A673 (cell line): ENCODE results near the gene IL12RB2. TPM values are rescaled to one million over a fixed set of nuclear protein-coding genes. Genes with fewer than 3 reads are reported as not detected.

Experiments
- BruUV-seq: library from RNA; stranded (reverse); fragments of 400-500 nt; replicated peaks from 2 replicates; lab custom pipeline; 2021; lab: Mats Ljungman, UMichigan
- CTCF ChIA-PET: fragments of 300-600 bp; sonication (Branson Sonifier 250); formaldehyde crosslinking; loops from one replicate; lab custom pipeline; 2022; ENCODE audit warnings: antibody characterized with exemption; lab: Charles Lee
- POLR2A ChIA-PET: fragments of 300-600 bp; sonication (Branson Sonifier 250); formaldehyde crosslinking; loops from one replicate; lab custom pipeline; 2022; ENCODE audit warnings: antibody characterized with exemption; ENCODE audit not compliant: low non-redundant PET; lab: Charles Lee
- DNase-seq: peaks from one replicate; pipeline ENCODE4 v3.0.0-alpha.2; 2015; ENCODE audit warnings: low spot score
- H3K27ac ChIP-seq: fragments of 200-600 bp; sonication (generic); 2 replicates; pipeline ENCODE4 v1.5.1; 2016; ENCODE audit warnings: mixed run types, low read depth, mild to moderate bottlenecking, mixed read lengths, antibody characterized with exemption, low read length; ENCODE audit not compliant: poor library complexity, severe bottlenecking
- H3K27me3 ChIP-seq: fragments of 200-600 bp; sonication (generic); replicated peaks from 2 replicates; pipeline ENCODE4 v1.6.1; 2017; ENCODE audit warnings: mixed run types, low read depth, mild to moderate bottlenecking, mixed read lengths, antibody characterized with exemption, low read length; ENCODE audit not compliant: insufficient read depth, poor library complexity
- H3K36me3 ChIP-seq: fragments of 200-600 bp; sonication (generic); 2 replicates; pipeline ENCODE4 v1.6.1; 2016; ENCODE audit warnings: mixed run types, mild to moderate bottlenecking, mixed read lengths, antibody characterized with exemption, low read length; ENCODE audit not compliant: insufficient read depth, poor library complexity, severe bottlenecking
- H3K4me1 ChIP-seq: fragments of 200-600 bp; sonication (generic); 2 replicates; pipeline ENCODE4 v1.6.1; 2017; ENCODE audit warnings: mixed run types, mild to moderate bottlenecking, mixed read lengths, antibody characterized with exemption, low read length; ENCODE audit not compliant: insufficient read depth, poor library complexity, severe bottlenecking
- H3K4me3 ChIP-seq: fragments of 200-600 bp; sonication (generic); 2 replicates; pipeline ENCODE4 v1.5.1; 2016; ENCODE audit warnings: low read depth, mixed run types, mild to moderate bottlenecking, mixed read lengths, low read length; ENCODE audit not compliant: poor library complexity, severe bottlenecking
- H3K9me3 ChIP-seq: fragments of 200-600 bp; sonication (generic); 2 replicates; pipeline ENCODE4 v1.6.1; 2016; ENCODE audit warnings: mixed run types, low read depth, mild to moderate bottlenecking, mixed read lengths, antibody characterized with exemption, low read length; ENCODE audit not compliant: poor library complexity, severe bottlenecking
- EZH2 ChIP-seq: fragments of 200-600 bp; sonication (generic); IDR thresholded peaks from 2 replicates; pipeline ENCODE4 v1.6.1; 2017; ENCODE audit warnings: borderline replicate concordance, low read depth, mild to moderate bottlenecking, mixed read lengths, antibody characterized with exemption, low read length; ENCODE audit not compliant: poor library complexity, severe bottlenecking
- intact Hi-C: fragments of 100-400 bp; cut with micrococcal nuclease; formaldehyde crosslinking; loops from one replicate; pipeline ENCODE4 v1.10.0; 2022; ENCODE audit not compliant: unreplicated experiment
- total RNA-seq: library from RNA; stranded (reverse); gene quantifications from 2 replicates; pipeline ENCODE4 v1.2.3, GENCODE V29; 2021
- TF ChIP-seq, protein P1 (sequence below): fragments of 300-800, 200-600 bp; sonication (generic); conservative IDR thresholded peaks from 2 replicates; pipeline ENCODE4 v1.5.1; 2017; ENCODE audit warnings: low read depth, mild to moderate bottlenecking, antibody characterized with exemption, low read length, moderate library complexity, mixed read lengths

The IL12RB2 gene
- total RNA-seq, 1 experiment from 2014 or later, result 0.39 TPM

DNA sequence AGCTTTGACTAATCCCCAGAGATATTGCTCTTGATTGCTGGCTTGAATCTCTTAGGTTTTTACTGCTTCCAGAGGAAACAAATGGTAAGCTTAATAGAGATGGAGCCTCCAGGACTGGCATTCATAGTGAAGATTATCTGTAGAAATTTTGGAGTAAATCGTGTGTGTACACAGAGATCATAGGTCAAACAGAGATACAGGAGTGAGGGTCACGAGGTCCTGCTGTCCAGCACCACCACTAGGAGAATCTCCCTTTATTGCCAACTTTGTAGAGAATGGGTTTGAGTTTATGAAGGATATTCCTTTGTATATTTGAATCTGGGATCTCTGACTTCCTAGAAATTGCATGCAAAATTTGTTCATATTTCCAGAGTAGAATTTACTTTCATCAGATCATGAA is 130.3 kb downstream of the IL12RB2 start:
- POLR2A ChIA-PET, result no interaction called here
- H3K9me3 ChIP-seq, result no peaks in the 10 kb centered on the region
- H3K27me3 ChIP-seq, result no peaks in the 10 kb centered on the region
- DNase-seq, result no peak
- H3K4me1 ChIP-seq, result no peaks in the 10 kb centered on the region
- TF ChIP-seq, protein P1, sequence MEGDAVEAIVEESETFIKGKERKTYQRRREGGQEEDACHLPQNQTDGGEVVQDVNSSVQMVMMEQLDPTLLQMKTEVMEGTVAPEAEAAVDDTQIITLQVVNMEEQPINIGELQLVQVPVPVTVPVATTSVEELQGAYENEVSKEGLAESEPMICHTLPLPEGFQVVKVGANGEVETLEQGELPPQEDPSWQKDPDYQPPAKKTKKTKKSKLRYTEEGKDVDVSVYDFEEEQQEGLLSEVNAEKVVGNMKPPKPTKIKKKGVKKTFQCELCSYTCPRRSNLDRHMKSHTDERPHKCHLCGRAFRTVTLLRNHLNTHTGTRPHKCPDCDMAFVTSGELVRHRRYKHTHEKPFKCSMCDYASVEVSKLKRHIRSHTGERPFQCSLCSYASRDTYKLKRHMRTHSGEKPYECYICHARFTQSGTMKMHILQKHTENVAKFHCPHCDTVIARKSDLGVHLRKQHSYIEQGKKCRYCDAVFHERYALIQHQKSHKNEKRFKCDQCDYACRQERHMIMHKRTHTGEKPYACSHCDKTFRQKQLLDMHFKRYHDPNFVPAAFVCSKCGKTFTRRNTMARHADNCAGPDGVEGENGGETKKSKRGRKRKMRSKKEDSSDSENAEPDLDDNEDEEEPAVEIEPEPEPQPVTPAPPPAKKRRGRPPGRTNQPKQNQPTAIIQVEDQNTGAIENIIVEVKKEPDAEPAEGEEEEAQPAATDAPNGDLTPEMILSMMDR, result no peak
- TF ChIP-seq EZH2, result no peak
- CTCF ChIA-PET, result no interaction called here
- no peak overlapping the region for H3K4me3 ChIP-seq
- no peak overlapping the region for H3K27ac ChIP-seq
- H3K36me3 ChIP-seq, result no peaks in the 10 kb centered on the region
- no TSS peak for BruUV-seq
- intact Hi-C loops, result no loop called here

DNA sequence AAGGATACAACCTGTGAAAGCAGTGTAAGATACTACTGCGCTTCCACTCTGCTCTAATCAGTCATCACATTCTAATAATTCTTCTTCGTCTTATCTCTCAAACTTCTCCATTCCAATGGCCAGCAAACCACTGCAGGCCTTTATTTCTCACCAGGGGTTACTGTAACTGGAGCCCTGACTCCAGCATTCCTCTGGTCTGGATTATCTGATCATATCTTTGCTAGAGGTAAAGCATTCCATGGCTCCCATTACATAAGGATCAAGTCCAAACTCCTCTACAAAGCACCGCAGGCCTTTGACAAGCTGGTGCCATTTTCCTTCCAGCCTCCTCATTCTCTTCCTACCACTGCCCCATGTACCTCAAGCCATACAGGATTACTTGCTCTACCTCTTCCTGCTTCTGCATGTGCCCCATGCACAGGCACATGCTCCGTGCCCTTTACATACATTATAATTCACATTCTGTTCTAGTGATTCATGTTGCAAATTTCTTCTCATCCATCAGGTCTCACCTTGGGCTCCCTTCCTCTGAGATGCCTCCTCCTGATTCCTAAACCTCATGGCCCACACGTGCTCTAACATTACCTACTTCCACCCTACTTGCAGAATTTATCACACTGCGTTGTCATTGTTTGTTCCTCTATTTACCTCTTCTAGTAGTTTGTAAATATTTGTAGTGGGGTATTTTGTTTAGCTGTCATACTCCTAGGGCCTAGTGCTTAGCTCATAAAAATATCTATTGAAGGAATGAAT is 131.8 kb downstream of the IL12RB2 start:
- Histone ChIP-seq H3K36me3 (no peaks in the 10 kb centered on the region), H3K27me3 (no peaks in the 10 kb centered on the region), H3K27ac (no peak overlapping the region), H3K9me3 (no peaks in the 10 kb centered on the region), H3K4me1 (no peaks in the 10 kb centered on the region), H3K4me3 (no peak overlapping the region)
- ChIA-PET CTCF (no interaction called here), POLR2A (no interaction called here)
- TF ChIP-seq, protein P1, result no peak
- no peak for TF ChIP-seq EZH2
- intact Hi-C loops, result no loop called here
- DNase-seq, result no peak
- BruUV-seq, result no TSS peak

DNA sequence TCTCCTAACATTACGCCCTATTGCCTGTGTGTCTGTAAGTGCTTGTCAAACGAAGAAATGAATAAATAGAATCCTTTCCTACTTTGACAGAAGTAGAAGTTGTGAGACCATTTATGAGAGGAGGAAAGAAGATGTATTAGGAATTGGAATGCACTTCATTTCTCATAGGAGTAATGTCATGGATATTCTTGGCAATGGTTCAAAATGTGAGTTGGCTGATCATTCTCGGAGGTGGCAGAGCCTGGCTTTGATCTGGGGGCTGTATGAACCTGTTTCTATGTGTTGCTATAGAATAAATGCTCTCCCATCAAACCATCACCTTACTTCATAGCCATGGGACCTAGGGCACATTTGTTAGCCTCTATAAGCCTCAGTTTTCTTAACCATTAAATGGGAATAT is 132.7 kb downstream of the IL12RB2 start:
- Histone ChIP-seq H3K27me3 (no peaks in the 10 kb centered on the region), H3K36me3 (no peaks in the 10 kb centered on the region), H3K27ac (no peak overlapping the region), H3K4me1 (no peaks in the 10 kb centered on the region), H3K9me3 (no peaks in the 10 kb centered on the region), H3K4me3 (no peak overlapping the region)
- ChIA-PET POLR2A (no interaction called here), CTCF (no interaction called here)
- DNase-seq, result no peak
- TF ChIP-seq, protein P1, result no peak
- no peak for TF ChIP-seq EZH2
- BruUV-seq, result no TSS peak
- intact Hi-C loops, result no loop called here
